Sigmoid colon (tissue), 7 donors: ENCODE measurements around the gene UBE3A. TPM values are rescaled to one million over a fixed set of nuclear protein-coding genes. Genes with fewer than 3 reads are reported as not detected.
"Not testable (repeated sequence)": the region's sequence is repeated elsewhere in the genome, so short reads cannot be mapped to it uniquely, and the experiment has no call there.

Experiments used
- DNase-seq: peaks from one replicate; pipeline ENCODE4 v3.0.0-alpha.2; 2019
- H3K27ac ChIP-seq, 4 donors: fragments of 200-600 bp; sonication (generic); one replicate each; pipeline ENCODE4 v1.5.1; 2016 to 2019; ENCODE audit warnings: mild to moderate bottlenecking in 1 of 4
- H3K27me3 ChIP-seq, 3 donors: fragments of 200-600 bp; sonication (generic); one replicate each; pipeline ENCODE4 v1.5.1; 2019; ENCODE audit warnings: mild to moderate bottlenecking in 1 of 3
- H3K36me3 ChIP-seq, 4 donors: fragments of 200-600 bp; sonication (generic); one replicate each; pipeline ENCODE4 v1.5.1; 2016 to 2019
- H3K4me1 ChIP-seq, 4 donors: fragments of 200-600 bp; sonication (generic); one replicate each; pipeline ENCODE4 v1.5.1; 2017 to 2019
- H3K4me3 ChIP-seq, 4 donors: fragments of 200-600 bp; sonication (generic); one replicate each; pipeline ENCODE4 v1.5.1; 2017 to 2019; ENCODE audit warnings: mild to moderate bottlenecking in 2 of 4, moderate library complexity in 1 of 4
- H3K9me3 ChIP-seq, 4 donors: fragments of 200-600 bp in 3 of 4; sonication (generic) in 3 of 4; one replicate each; pipeline versions ENCODE4 v1.5.1 to v1.6.1; 2013 to 2019
- CTCF ChIP-seq, 4 experiments: fragments of 450-650 bp in 3 of 4; fragments of 200-600 bp in 1 of 4; IDR thresholded peaks; one replicate each; pipeline ENCODE4 v1.5.1; 2016 to 2019; ENCODE audit warnings: antibody characterized with exemption in 4 of 4, mild to moderate bottlenecking in 3 of 4, moderate library complexity in 2 of 4
- EP300 ChIP-seq, 4 donors: sonication (generic); formaldehyde crosslinking; IDR thresholded peaks; one replicate each; pipeline ENCODE4 v1.6.1; 2017; ENCODE audit warnings: antibody characterized with exemption in 4 of 4
- POLR2A ChIP-seq, 2 donors: fragments of 450-650 bp; IDR thresholded peaks; one replicate each; pipeline ENCODE4 v1.6.1; 2016; ENCODE audit warnings: antibody characterized with exemption in 2 of 2, mild to moderate bottlenecking in 2 of 2, moderate library complexity in 2 of 2
- POLR2AphosphoS5 ChIP-seq, 4 donors: sonication (generic); formaldehyde crosslinking; IDR thresholded peaks; one replicate each; pipeline ENCODE4 v1.6.1; 2017; ENCODE audit warnings: antibody characterized with exemption in 4 of 4
- WGBS, 2 donors: extraction: QIAGEN DNeasy Blood & Tissue Kit; methylation state at CpG; one replicate each; pipeline ENCODE4 v1.1.7; 2013; 5-methylcytosine and 5-hydroxymethylcytosine counted together
- intact Hi-C: fragments of 100-400 bp; cut with DNase I; formaldehyde crosslinking; loops from one replicate; pipeline ENCODE4 v1.15.1; 2023
- polyA plus RNA-seq, 3 donors: library from polyadenylated mRNA; stranded (reverse); fragments of 200-250 nt; gene quantifications; one replicate each; pipeline ENCODE4 v1.2.3, GENCODE V29; 2013
- total RNA-seq, 4 donors: library from RNA; depleted of rRNA; stranded (reverse); fragments of >200 nt; gene quantifications; one replicate each; pipeline ENCODE4 v1.1.0, GENCODE V29; 2016
- donor health status: healthy with polysubstance abuse.
- donor health status: Bipolar disorder and iron deficiency.
- donor health status: healthy.

The UBE3A gene
- total and polyA plus RNA-seq, 7 donors, result 12.6 to 103 (median 70.9) TPM

- TF ChIP-seq POLR2A (IDR thresholded peaks at IDR 0.05) (no peak), POLR2AphosphoS5 (IDR thresholded peaks at IDR 0.05) (no peak), CTCF (IDR thresholded peaks at IDR 0.05) (no peak), EP300 (IDR thresholded peaks at IDR 0.05) (no peak)
- no peaks in the 10 kb centered on the region for H3K27me3 ChIP-seq
- H3K27ac ChIP-seq, result no peak overlapping the region
- 36 to 79% methylated on average over 3 of the region's 3 CpGs for WGBS, 2 donors
- no peaks in the 10 kb centered on the region for H3K36me3 ChIP-seq
- intact Hi-C loops, result no loop called here
- DNase-seq, result no peak
- H3K4me3 ChIP-seq, result no peak overlapping the region
- no peaks in the 10 kb centered on the region for H3K4me1 ChIP-seq
- peaks cover 0 to 7% (median under 1%) of the 10 kb centered on the region in 4 donors for H3K9me3 ChIP-seq
Measured at GRCh38 chr15:25455226-25455625, 16.4 kb upstream of the UBE3A start.

- Histone ChIP-seq H3K4me3 (no peak overlapping the region), H3K9me3 (peaks cover 0 to 7% (median under 1%) of the 10 kb centered on the region in 4 donors), H3K27me3 (no peaks in the 10 kb centered on the region), H3K27ac (no peak overlapping the region), H3K4me1 (no peaks in the 10 kb centered on the region), H3K36me3 (no peaks in the 10 kb centered on the region)
- DNase-seq, result no peak
- 84 to 90% methylated on average over 2 of the region's 2 CpGs for WGBS, 2 donors
- no peak for TF ChIP-seq EP300 (IDR thresholded peaks at IDR 0.05)
- TF ChIP-seq POLR2A (IDR thresholded peaks at IDR 0.05), result no peak
- no peak for TF ChIP-seq CTCF (IDR thresholded peaks at IDR 0.05)
- no peak for TF ChIP-seq POLR2AphosphoS5 (IDR thresholded peaks at IDR 0.05)
- intact Hi-C loops, result no loop called here
Measured at GRCh38 chr15:25454771-25455170, 15.9 kb upstream of the UBE3A start.

- H3K4me1 ChIP-seq, H3K27me3 ChIP-seq, H3K36me3 ChIP-seq, DNase-seq, intact Hi-C loops, H3K27ac ChIP-seq, H3K4me3 ChIP-seq: not testable (repeated sequence)
- H3K9me3 ChIP-seq, result peaks cover 0 to 11% (median under 1%) of the 10 kb centered on the region in 4 donors
- 87 to 90% methylated on average over 5 of the region's 5 CpGs for WGBS, 2 donors
Measured at GRCh38 chr15:25453246-25453645, 14.4 kb upstream of the UBE3A start.

- Histone ChIP-seq H3K36me3 (no peaks in the 10 kb centered on the region), H3K27ac (no peak overlapping the region), H3K9me3 (peaks cover 0 to 11% (median under 1%) of the 10 kb centered on the region in 4 donors), H3K27me3 (no peaks in the 10 kb centered on the region), H3K4me1 (no peaks in the 10 kb centered on the region), H3K4me3 (no peak overlapping the region)
- TF ChIP-seq CTCF (IDR thresholded peaks at IDR 0.05), result no peak
- TF ChIP-seq POLR2AphosphoS5 (IDR thresholded peaks at IDR 0.05), result no peak
- TF ChIP-seq EP300 (IDR thresholded peaks at IDR 0.05), result no peak
- no peak for TF ChIP-seq POLR2A (IDR thresholded peaks at IDR 0.05)
- intact Hi-C loops, result no loop called here
- 95% methylated on average over 1 of the region's 1 CpG for WGBS, 2 donors
- DNase-seq, result no peak
Measured at GRCh38 chr15:25451501-25451900, 12.7 kb upstream of the UBE3A start.

- TF ChIP-seq CTCF (IDR thresholded peaks at IDR 0.05), result no peak
- TF ChIP-seq POLR2A (IDR thresholded peaks at IDR 0.05), result no peak
- TF ChIP-seq EP300 (IDR thresholded peaks at IDR 0.05), result no peak
- no peak for TF ChIP-seq POLR2AphosphoS5 (IDR thresholded peaks at IDR 0.05)
- no peaks in the 10 kb centered on the region for H3K36me3 ChIP-seq
- no peak overlapping the region for H3K27ac ChIP-seq
- no peak overlapping the region for H3K4me3 ChIP-seq
- WGBS, 2 donors, result 95 to 96% methylated on average over 1 of the region's 1 CpG
- peaks cover 0 to 11% (median under 1%) of the 10 kb centered on the region in 4 donors for H3K9me3 ChIP-seq
- intact Hi-C loops, result no loop called here
- no peaks in the 10 kb centered on the region for H3K4me1 ChIP-seq
- DNase-seq, result no peak
- no peaks in the 10 kb centered on the region for H3K27me3 ChIP-seq
Measured at GRCh38 chr15:25450163-25450562, 11.3 kb upstream of the UBE3A start.
